ENCODE measurements around the gene SH2D3A. TPM values are rescaled to one million over a fixed set of nuclear protein-coding genes. Genes with fewer than 3 reads are reported as not detected.

Gene SH2D3A
- total RNA-seq, 2 experiments from 2014 or later = 20.6 to 20.9 TPM

- Mint-ChIP-seq H3K36me3 (ENCODE audit: low read depth) (peaks cover 50% of the 10 kb centered on the region), H3K27me3 (no peaks in the 10 kb centered on the region), H3K27ac (peak overlapping the region; percentile 34), H3K4me1 (ENCODE audit: low read depth) (peaks cover 72% of the 10 kb centered on the region), H3K9me3 (peaks cover 10% of the 10 kb centered on the region), H3K4me3 (no peak overlapping the region)
- ATAC-seq (no peak), DNase-seq (peak; percentile 14)
- POLR2A ChIA-PET = interaction anchor here (0.6 to 1.4 kb wide), 2 partner anchors 16 to 295 kb away, joined by 3 to 6 read pairs; no protein-coding TSS in a partner anchor
- TF ChIP-seq CTCF (IDR thresholded peaks at IDR 0.05) = no peak
- intact Hi-C loops (cut with micrococcal nuclease) = no loop called here
- CTCF ChIA-PET = interaction anchor here (1.5 kb wide), 1 partner anchor 66 kb away, joined by 4 read pairs; no protein-coding TSS in a partner anchor
These were observed 30.4 kb upstream of the SH2D3A start for GRCh38 chr19:6797646-6798045.

GRCh38 chr19:6796278-6796677, 29.0 kb upstream of the SH2D3A start:
- intact Hi-C loops (cut with micrococcal nuclease) = no loop called here
- peaks cover 61% of the 10 kb centered on the region for H3K36me3 Mint-ChIP-seq (ENCODE audit: low read depth)
- DNase-seq (no peak), ATAC-seq (no peak)
- H3K27ac Mint-ChIP-seq = no peak overlapping the region
- TF ChIP-seq CTCF (IDR thresholded peaks at IDR 0.05) = no peak
- ChIA-PET CTCF (no interaction called here), POLR2A (interaction anchor here (0.6 kb wide), 2 partner anchors 13 to 310 kb away, joined by 3 read pairs; no protein-coding TSS in a partner anchor)
- peaks cover 77% of the 10 kb centered on the region for H3K4me1 Mint-ChIP-seq (ENCODE audit: low read depth)
- H3K27me3 Mint-ChIP-seq = no peaks in the 10 kb centered on the region
- H3K4me3 Mint-ChIP-seq = no peak overlapping the region
- peaks cover 10% of the 10 kb centered on the region for H3K9me3 Mint-ChIP-seq

GRCh38 chr19:6794686-6795431, 27.6 kb upstream of the SH2D3A start:
- peak overlapping the region; percentile 66 for H3K27ac Mint-ChIP-seq
- peaks cover 74% of the 10 kb centered on the region for H3K4me1 Mint-ChIP-seq (ENCODE audit: low read depth)
- intact Hi-C loops (cut with micrococcal nuclease) = no loop called here
- H3K27me3 Mint-ChIP-seq = no peaks in the 10 kb centered on the region
- no peak overlapping the region for H3K4me3 Mint-ChIP-seq
- POLR2A ChIA-PET = no interaction called here
- CTCF ChIA-PET = interaction anchor here (1.0 to 1.1 kb wide), 2 partner anchors 9 to 21 kb away, joined by 3 read pairs; no protein-coding TSS in a partner anchor
- H3K9me3 Mint-ChIP-seq = peaks cover 10% of the 10 kb centered on the region
- peaks cover 69% of the 10 kb centered on the region for H3K36me3 Mint-ChIP-seq (ENCODE audit: low read depth)
- TF ChIP-seq CTCF (IDR thresholded peaks at IDR 0.05) = no peak
- DNase-seq = no peak
- ATAC-seq = peak; percentile 43

GRCh38 chr19:6793973-6794372, 26.7 kb upstream of the SH2D3A start:
- intact Hi-C loops (cut with micrococcal nuclease) = no loop called here
- no peak for TF ChIP-seq CTCF (IDR thresholded peaks at IDR 0.05)
- peaks cover 67% of the 10 kb centered on the region for H3K36me3 Mint-ChIP-seq (ENCODE audit: low read depth)
- CTCF ChIA-PET = interaction anchor here (1.0 kb wide), 1 partner anchor 20 kb away, joined by 3 read pairs; no protein-coding TSS in a partner anchor
- no peak overlapping the region for H3K4me3 Mint-ChIP-seq
- no peak for ATAC-seq
- POLR2A ChIA-PET = no interaction called here
- peaks cover 71% of the 10 kb centered on the region for H3K4me1 Mint-ChIP-seq (ENCODE audit: low read depth)
- no peaks in the 10 kb centered on the region for H3K27me3 Mint-ChIP-seq
- peaks cover 10% of the 10 kb centered on the region for H3K9me3 Mint-ChIP-seq
- DNase-seq = no peak
- peak overlapping the region; percentile 27 for H3K27ac Mint-ChIP-seq

- no peak overlapping the region for H3K27ac Mint-ChIP-seq
These were observed 26.2 kb upstream of the SH2D3A start for GRCh38 chr19:6793411-6793810.

More at GRCh38 chr19:6793411-6793810, 26.2 kb upstream of the SH2D3A start:
- intact Hi-C loops (cut with micrococcal nuclease) = no loop called here
- Mint-ChIP-seq H3K27me3 (no peaks in the 10 kb centered on the region), H3K9me3 (peaks cover 10% of the 10 kb centered on the region), H3K4me1 (ENCODE audit: low read depth) (peaks cover 72% of the 10 kb centered on the region), H3K4me3 (no peak overlapping the region), H3K36me3 (ENCODE audit: low read depth) (peaks cover 68% of the 10 kb centered on the region)
- DNase-seq (no peak), ATAC-seq (no peak)
- POLR2A ChIA-PET = interaction anchor here (1.2 kb wide), 1 partner anchor 15 kb away, joined by 3 read pairs; no protein-coding TSS in a partner anchor
- no peak for TF ChIP-seq CTCF (IDR thresholded peaks at IDR 0.05)
- CTCF ChIA-PET = no interaction called here

Data from activated CD8-positive, alpha-beta T cell treated with anti-CD3 and anti-CD28 coated beads for 36 hours (primary cell).